H9 (cell line): ENCODE data around the gene FUT8. TPM values are rescaled to one million over a fixed set of nuclear protein-coding genes. Genes with fewer than 3 reads are reported as not detected.

Source experiments
- DNase-seq: peaks from one replicate; pipeline ENCODE4 v3.0.0-alpha.2; 2017
- H2AFZ ChIP-seq: one replicate; pipeline ENCODE4 v1.6.1; 2013; ENCODE audit warnings: mild to moderate bottlenecking, low read length, control low read depth, moderate library complexity
- H2AK5ac ChIP-seq: 2 replicates; pipeline ENCODE4 v1.6.1; 2013; ENCODE audit warnings: low read length, control low read depth, mixed read lengths; ENCODE audit not compliant: insufficient read length
- H2BK120ac ChIP-seq: one replicate; pipeline ENCODE4 v1.6.1; 2013; ENCODE audit warnings: low read depth, mild to moderate bottlenecking, low read length, control low read depth, inconsistent platforms; ENCODE audit not compliant: poor library complexity, severe bottlenecking
- H2BK12ac ChIP-seq: 2 replicates; pipeline ENCODE4 v1.6.1; 2013; ENCODE audit warnings: low read length, control low read depth, mixed read lengths, low read depth; ENCODE audit not compliant: insufficient read length
- H2BK15ac ChIP-seq: 2 replicates; pipeline ENCODE4 v1.6.1; 2013; ENCODE audit warnings: low read depth, low read length, control low read depth
- H2BK20ac ChIP-seq: one replicate; pipeline ENCODE4 v1.6.1; 2013; ENCODE audit warnings: low read depth, mild to moderate bottlenecking, low read length, control low read depth, inconsistent platforms; ENCODE audit not compliant: poor library complexity, severe bottlenecking
- H2BK5ac ChIP-seq: 2 replicates; pipeline ENCODE4 v1.6.1; 2013; ENCODE audit warnings: low read length, control low read depth, mixed read lengths; ENCODE audit not compliant: insufficient read length
- H3K14ac ChIP-seq: 2 replicates; pipeline ENCODE4 v1.6.1; 2013; ENCODE audit warnings: low read length, control low read depth; ENCODE audit not compliant: insufficient read depth
- H3K18ac ChIP-seq: 2 replicates; pipeline ENCODE4 v1.6.1; 2013; ENCODE audit warnings: low read depth, mild to moderate bottlenecking, mixed read lengths, low read length, control low read depth; ENCODE audit not compliant: insufficient read length
- H3K23ac ChIP-seq: 2 replicates; pipeline ENCODE4 v1.6.1; 2013; ENCODE audit warnings: low read length, control low read depth, mixed read lengths, low read depth; ENCODE audit not compliant: insufficient read length
- H3K23me2 ChIP-seq: 2 replicates; pipeline ENCODE4 v1.6.1; 2013; ENCODE audit warnings: low read depth, mild to moderate bottlenecking, mixed read lengths, low read length, control low read depth; ENCODE audit not compliant: insufficient read length, poor library complexity, severe bottlenecking
- H3K27ac ChIP-seq: 2 replicates; pipeline ENCODE4 v1.5.1; 2013; ENCODE audit warnings: low read length, control low read depth, mixed read lengths, low read depth; ENCODE audit not compliant: insufficient read length
- H3K27me3 ChIP-seq: 2 replicates; pipeline ENCODE4 v1.6.1; 2013; ENCODE audit warnings: low read length, control low read depth, inconsistent platforms; ENCODE audit not compliant: insufficient read depth
- H3K4ac ChIP-seq: 2 replicates; pipeline ENCODE4 v1.6.1; 2013; ENCODE audit warnings: low read depth, mild to moderate bottlenecking, control low read depth, inconsistent platforms, low read length, moderate library complexity
- H3K4me1 ChIP-seq: 2 replicates; pipeline ENCODE4 v1.6.1; 2013; ENCODE audit warnings: low read length, control low read depth, inconsistent platforms; ENCODE audit not compliant: insufficient read depth
- H3K4me2 ChIP-seq: 2 replicates; pipeline ENCODE4 v1.6.1; 2013; ENCODE audit warnings: low read length, control low read depth, mixed read lengths; ENCODE audit not compliant: insufficient read length, insufficient read depth
- H3K56ac ChIP-seq: 2 replicates; pipeline ENCODE4 v1.6.1; 2013; ENCODE audit warnings: low read depth, mild to moderate bottlenecking, mixed read lengths, low read length, control low read depth; ENCODE audit not compliant: insufficient read length
- H3K79me1 ChIP-seq: 2 replicates; pipeline ENCODE4 v1.6.1; 2013; ENCODE audit warnings: low read depth, mild to moderate bottlenecking, moderate library complexity, low read length, control low read depth, inconsistent platforms; ENCODE audit not compliant: insufficient read depth, poor library complexity, severe bottlenecking
- H3K79me2 ChIP-seq: 2 replicates; pipeline ENCODE4 v1.6.1; 2013; ENCODE audit warnings: low read length, control low read depth, inconsistent platforms; ENCODE audit not compliant: insufficient read depth
- H3K9ac ChIP-seq: 2 replicates; pipeline ENCODE4 v1.6.1; 2013; ENCODE audit warnings: low read length, control low read depth, mixed read lengths; ENCODE audit not compliant: insufficient read length; ENCODE audit errors: extremely low read depth
- H3K9me3 ChIP-seq: one replicate; pipeline ENCODE4 v1.6.1; 2013; ENCODE audit warnings: low read depth, low read length, inconsistent platforms; ENCODE audit not compliant: control insufficient read depth
- H3T11ph ChIP-seq: one replicate; pipeline ENCODE4 v1.6.1; 2013; ENCODE audit warnings: mild to moderate bottlenecking, low read length, control low read depth, inconsistent platforms
- H4K20me1 ChIP-seq: one replicate; pipeline ENCODE4 v1.6.1; 2013; ENCODE audit not compliant: control insufficient read depth, insufficient read length, insufficient read depth
- H4K5ac ChIP-seq: 2 replicates; pipeline ENCODE4 v1.6.1; 2013; ENCODE audit warnings: low read depth, mild to moderate bottlenecking, mixed read lengths, low read length, control low read depth; ENCODE audit not compliant: insufficient read length
- H4K8ac ChIP-seq: replicated peaks from 2 replicates; pipeline ENCODE4 v1.6.1; 2013; ENCODE audit warnings: low read length, control low read depth, mixed read lengths, low read depth; ENCODE audit not compliant: insufficient read length
- H4K91ac ChIP-seq: 2 replicates; pipeline ENCODE4 v1.6.1; 2013; ENCODE audit warnings: low read depth, mild to moderate bottlenecking, moderate library complexity, mixed read lengths, low read length, control low read depth; ENCODE audit not compliant: insufficient read length
- H3K27ac Mint-ChIP-seq, 3 experiments: 2 replicates in 2 of 3; 3 replicates in 1 of 3; pipeline ENCODE4 v1.8.0; 2020 to 2021; ENCODE audit warnings: mixed read lengths in 3 of 3, mild to moderate bottlenecking in 1 of 3, moderate library complexity in 1 of 3
- H3K27me3 Mint-ChIP-seq: 2 replicates; pipeline ENCODE4 v1.8.0; 2021; ENCODE audit warnings: low read depth, mild to moderate bottlenecking, moderate library complexity, mixed read lengths
- H3K36me3 Mint-ChIP-seq, 3 experiments: 2 replicates in 2 of 3; 3 replicates in 1 of 3; pipeline ENCODE4 v1.8.0; 2020 to 2021; ENCODE audit warnings: low read depth in 3 of 3, mixed read lengths in 3 of 3; ENCODE audit not compliant: insufficient read depth in 1 of 3
- H3K4me1 Mint-ChIP-seq, 2 experiments: 2 replicates each; pipeline ENCODE4 v1.8.0; 2020; ENCODE audit warnings: mixed read lengths in 2 of 2
- H3K4me3 Mint-ChIP-seq, 2 experiments: 2 replicates in 1 of 2; 3 replicates in 1 of 2; pipeline ENCODE4 v1.8.0; 2020 to 2021; ENCODE audit warnings: mild to moderate bottlenecking in 2 of 2, mixed read lengths in 2 of 2, moderate library complexity in 1 of 2
- H3K9me3 Mint-ChIP-seq, 2 experiments: 2 replicates in 1 of 2; 3 replicates in 1 of 2; pipeline ENCODE4 v1.8.0; 2020; ENCODE audit warnings: mild to moderate bottlenecking in 2 of 2, mixed read lengths in 2 of 2, moderate library complexity in 1 of 2
- WGBS: extraction: QIAGEN DNeasy Blood & Tissue Kit; methylation state at CpG from one replicate; pipeline ENCODE4 v1.1.7; 2013; ENCODE audit warnings: missing lambda C conversion rate, low lambda C conversion rate, mixed read lengths; ENCODE audit not compliant: insufficient read length; ENCODE audit errors: extremely low coverage; 5-methylcytosine and 5-hydroxymethylcytosine counted together
- total RNA-seq: library from RNA; stranded (reverse); gene quantifications from 2 replicates; pipeline ENCODE4 v1.2.1, GENCODE V29; 2021
- TF ChIP-seq, protein P1 (sequence below): fragments of 200-600 bp; sonication (generic); conservative IDR thresholded peaks from 3 replicates; pipeline ENCODE4 v1.8.0; 2021; ENCODE audit warnings: antibody characterized with exemption, mild to moderate bottlenecking

The FUT8 gene
- total RNA-seq, 1 experiment from 2014 or later: 44.3 TPM

DNA sequence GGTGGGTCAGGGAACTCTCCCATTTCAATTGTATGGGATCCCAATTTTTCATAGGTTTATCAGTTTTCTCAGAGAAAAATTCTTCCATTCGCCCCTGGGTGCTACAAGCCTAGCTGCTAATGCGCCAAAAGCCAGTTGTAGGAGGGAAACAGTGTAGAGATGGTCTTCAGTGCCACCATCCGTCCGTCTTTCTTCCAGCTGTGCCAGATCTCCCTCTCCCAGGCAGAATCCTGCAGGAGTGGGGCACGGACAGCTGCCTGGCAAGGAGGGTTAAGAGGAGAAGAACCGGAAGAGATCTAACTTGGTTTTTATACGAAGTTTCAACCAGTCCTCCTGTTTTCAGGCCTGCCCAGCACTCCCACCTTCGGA, 38.9 kb upstream of the FUT8 start:
- Histone ChIP-seq H2BK5ac (no peak overlapping the region), H3K4me2 (no peak overlapping the region), H3K27ac (no peak overlapping the region), H3K79me2 (no peaks in the 10 kb centered on the region), H2BK120ac (no peak overlapping the region), H3K4ac (no peak overlapping the region), H3K14ac (no peak overlapping the region), H3K23me2 (no peaks in the 10 kb centered on the region), H4K8ac (no peak overlapping the region), H4K91ac (no peak overlapping the region), H2BK12ac (no peak overlapping the region), H2BK15ac (no peak overlapping the region), H3T11ph (no peak overlapping the region), H2AFZ (no peak overlapping the region), H4K20me1 (no peaks in the 10 kb centered on the region), H3K79me1 (no peaks in the 10 kb centered on the region), H3K27me3 (no peaks in the 10 kb centered on the region), H3K56ac (no peak overlapping the region), H4K5ac (no peak overlapping the region), H2AK5ac (no peak overlapping the region), H3K9ac (no peak overlapping the region), H3K18ac (no peak overlapping the region), H3K23ac (no peak overlapping the region), H3K4me1 (peaks cover 6% of the 10 kb centered on the region; the same call in 1 of the 2 replicates), H2BK20ac (no peak overlapping the region), H3K9me3 (no peaks in the 10 kb centered on the region)
- H3K27ac Mint-ChIP-seq: peak overlapping the region in 1 of 3 experiments; percentile 42; a peak in 2 of 7 replicates
- H3K4me3 Mint-ChIP-seq: no peak overlapping the region
- DNase-seq: no peak
- H3K36me3 Mint-ChIP-seq: no peaks in the 10 kb centered on the region
- H3K9me3 Mint-ChIP-seq: no peaks in the 10 kb centered on the region; a peak in 1 of 5 replicates
- TF ChIP-seq, protein P1, sequence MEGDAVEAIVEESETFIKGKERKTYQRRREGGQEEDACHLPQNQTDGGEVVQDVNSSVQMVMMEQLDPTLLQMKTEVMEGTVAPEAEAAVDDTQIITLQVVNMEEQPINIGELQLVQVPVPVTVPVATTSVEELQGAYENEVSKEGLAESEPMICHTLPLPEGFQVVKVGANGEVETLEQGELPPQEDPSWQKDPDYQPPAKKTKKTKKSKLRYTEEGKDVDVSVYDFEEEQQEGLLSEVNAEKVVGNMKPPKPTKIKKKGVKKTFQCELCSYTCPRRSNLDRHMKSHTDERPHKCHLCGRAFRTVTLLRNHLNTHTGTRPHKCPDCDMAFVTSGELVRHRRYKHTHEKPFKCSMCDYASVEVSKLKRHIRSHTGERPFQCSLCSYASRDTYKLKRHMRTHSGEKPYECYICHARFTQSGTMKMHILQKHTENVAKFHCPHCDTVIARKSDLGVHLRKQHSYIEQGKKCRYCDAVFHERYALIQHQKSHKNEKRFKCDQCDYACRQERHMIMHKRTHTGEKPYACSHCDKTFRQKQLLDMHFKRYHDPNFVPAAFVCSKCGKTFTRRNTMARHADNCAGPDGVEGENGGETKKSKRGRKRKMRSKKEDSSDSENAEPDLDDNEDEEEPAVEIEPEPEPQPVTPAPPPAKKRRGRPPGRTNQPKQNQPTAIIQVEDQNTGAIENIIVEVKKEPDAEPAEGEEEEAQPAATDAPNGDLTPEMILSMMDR: no peak
- no CpG with 5 or more reads among the region's 8 CpGs for WGBS
- no peaks in the 10 kb centered on the region for H3K27me3 Mint-ChIP-seq
- peaks cover 35 to 36% of the 10 kb centered on the region in 2 experiments for H3K4me1 Mint-ChIP-seq
